ENCODE measurements around the gene PYGL.
A peak's percentile ranks its signal among the peaks of the same experiment; 100 is the strongest.

The PYGL gene

GRCh38 chr14:50871228-50871627 lies 73.1 kb downstream of the PYGL start:
- DNase-seq = no peak

- DNase-seq = no peak
Measured at GRCh38 chr14:50865391-50866076, 78.7 kb downstream of the PYGL start.

- no peak for DNase-seq
Measured at GRCh38 chr14:50864946-50865345, 79.3 kb downstream of the PYGL start.

- no peak for DNase-seq
Measured at GRCh38 chr14:50864237-50864636, 80.0 kb downstream of the PYGL start.

GRCh38 chr14:50862036-50862570 lies 82.2 kb downstream of the PYGL start:
- no peak for DNase-seq

GRCh38 chr14:50860478-50861086 lies 83.7 kb downstream of the PYGL start:
- peak; percentile 64 for DNase-seq

GRCh38 chr14:50859296-50859624 lies 85.0 kb downstream of the PYGL start:
- DNase-seq = no peak

GRCh38 chr14:50856660-50857059 lies 87.6 kb downstream of the PYGL start:
- no peak for DNase-seq

- DNase-seq = no peak
Measured at GRCh38 chr14:50855558-50855957, 88.7 kb downstream of the PYGL start.
